ENCODE results near the gene IL13RA1.
"Not testable (repeated sequence)": the region's sequence is repeated elsewhere in the genome, so short reads cannot be mapped to it uniquely, and the experiment has no call there.

The IL13RA1 gene

DNA sequence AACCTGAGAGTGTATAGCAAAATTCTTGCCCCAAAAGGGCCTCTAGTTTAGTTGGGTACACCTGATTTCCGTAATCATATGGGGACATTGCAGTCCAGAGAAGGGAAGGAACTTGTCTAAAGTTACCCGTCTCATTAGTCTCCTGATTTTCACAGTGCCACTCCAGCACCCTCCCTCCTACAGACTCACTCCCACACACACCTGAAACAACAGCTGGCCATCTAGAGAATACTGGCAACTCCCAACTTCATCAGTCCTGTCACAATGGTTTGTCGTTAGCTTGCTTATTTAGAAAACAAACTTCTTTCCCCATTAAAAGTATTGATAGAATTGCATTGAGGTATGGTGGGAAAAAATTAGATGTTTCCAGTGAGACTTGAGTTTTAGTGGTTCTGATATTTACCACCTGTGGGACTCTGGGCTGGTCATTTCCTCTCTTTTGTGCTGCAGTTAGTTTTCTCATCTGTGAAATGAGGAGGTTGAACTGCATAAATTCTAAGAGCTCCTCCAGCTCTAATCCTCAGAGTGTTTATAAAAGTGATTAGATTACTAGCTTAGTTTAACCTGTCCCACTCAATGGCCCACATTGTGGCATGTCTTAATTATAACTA lies 1.7 kb downstream of the IL13RA1 start:
- no peak for DNase-seq

- peak; percentile 36 to 86 for DNase-seq
Measured at GRCh38 chrX:118730500-118731247, 3.3 kb downstream of the IL13RA1 start.

- not testable (repeated sequence) for DNase-seq
Measured at GRCh38 chrX:118732551-118732950, 5.1 kb downstream of the IL13RA1 start.

- no peak for DNase-seq
Measured at GRCh38 chrX:118734909-118735308, 7.5 kb downstream of the IL13RA1 start.

DNA sequence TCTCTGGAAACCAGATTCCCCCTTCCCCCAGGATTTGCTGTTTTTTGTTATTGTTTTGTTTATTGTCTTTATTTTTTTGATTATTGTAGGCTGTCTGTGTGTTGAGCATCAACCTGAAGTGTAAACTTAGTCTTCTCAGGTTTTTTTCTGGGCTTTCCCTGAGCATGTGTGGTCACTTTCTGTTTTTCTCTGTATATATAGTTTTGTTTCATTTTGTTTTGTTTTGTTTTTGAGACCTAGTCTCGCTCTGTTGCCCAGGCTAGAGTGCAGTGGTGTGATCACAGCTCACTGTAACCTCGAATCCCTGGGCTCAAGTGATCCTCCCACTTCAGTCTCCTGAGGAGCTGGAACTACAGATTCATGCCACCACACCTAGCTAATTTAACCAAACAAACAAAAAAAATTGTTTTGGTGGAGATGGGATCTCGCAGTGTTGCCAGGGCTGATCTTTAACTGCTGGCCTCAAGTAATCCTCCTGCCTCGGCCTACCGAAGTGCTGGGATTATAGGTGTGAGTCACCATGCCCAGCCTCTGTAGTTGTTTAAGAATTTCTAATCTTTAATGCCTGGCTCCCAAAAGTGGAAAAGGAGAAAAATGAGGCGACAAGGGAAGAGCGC lies 9.1 kb downstream of the IL13RA1 start:
- no peak for DNase-seq

- DNase-seq: no peak
Measured at GRCh38 chrX:118739577-118739976, 12.2 kb downstream of the IL13RA1 start.

DNA sequence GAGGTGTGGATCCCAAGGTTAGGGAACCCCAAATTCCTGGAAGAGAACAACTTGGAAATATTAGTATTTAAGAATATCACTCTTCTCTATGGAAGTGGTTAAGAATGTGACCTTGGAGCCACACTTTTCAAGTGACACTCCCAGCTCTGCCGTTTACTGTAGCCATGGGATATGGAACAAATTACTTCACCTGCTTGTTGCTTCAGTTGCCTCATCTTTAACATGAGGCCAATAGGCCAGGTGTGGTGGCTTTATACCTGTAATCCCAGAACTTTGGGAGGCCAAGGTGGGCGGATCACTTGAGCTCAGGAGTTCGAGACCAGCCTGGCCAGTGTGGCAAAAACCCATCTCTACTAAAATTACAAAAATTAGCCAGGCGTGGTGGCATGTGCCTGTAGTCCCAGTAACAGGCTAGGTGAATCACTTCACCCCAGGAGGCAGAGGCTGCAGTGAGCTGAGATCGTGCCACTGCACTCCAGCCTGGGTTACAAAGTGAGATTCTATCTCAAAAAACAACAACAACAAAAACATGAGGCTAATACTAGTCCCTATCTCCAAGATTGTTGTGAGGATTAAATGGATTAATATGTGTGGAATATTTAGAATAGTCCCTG lies 13.0 kb downstream of the IL13RA1 start:
- DNase-seq: no peak

DNA sequence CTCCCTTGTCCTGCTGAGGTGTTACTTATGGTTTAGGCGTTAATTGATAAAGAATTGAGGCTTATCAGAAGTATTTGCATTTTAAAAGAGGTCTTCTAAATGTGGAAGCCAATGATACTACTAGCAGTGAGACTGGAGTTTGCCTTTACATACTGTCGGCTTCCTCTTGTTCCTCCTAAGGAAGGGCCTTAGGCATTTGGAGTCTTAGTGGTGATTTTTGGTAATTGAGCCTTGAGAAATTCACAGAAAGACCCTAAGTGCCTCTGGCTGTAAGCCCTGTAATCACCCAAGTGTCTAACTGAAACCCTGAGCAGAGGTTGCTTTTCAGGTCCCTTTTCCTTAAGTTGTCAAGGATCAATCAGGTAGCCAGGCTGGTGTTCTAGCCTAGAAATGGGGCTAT lies 14.8 kb downstream of the IL13RA1 start:
- no peak for DNase-seq

- DNase-seq: no peak
Measured at GRCh38 chrX:118745570-118745969, 18.2 kb downstream of the IL13RA1 start.

- peak; percentile 45 to 66 for DNase-seq
Measured at GRCh38 chrX:118751950-118752783, 24.8 kb downstream of the IL13RA1 start.

DNA sequence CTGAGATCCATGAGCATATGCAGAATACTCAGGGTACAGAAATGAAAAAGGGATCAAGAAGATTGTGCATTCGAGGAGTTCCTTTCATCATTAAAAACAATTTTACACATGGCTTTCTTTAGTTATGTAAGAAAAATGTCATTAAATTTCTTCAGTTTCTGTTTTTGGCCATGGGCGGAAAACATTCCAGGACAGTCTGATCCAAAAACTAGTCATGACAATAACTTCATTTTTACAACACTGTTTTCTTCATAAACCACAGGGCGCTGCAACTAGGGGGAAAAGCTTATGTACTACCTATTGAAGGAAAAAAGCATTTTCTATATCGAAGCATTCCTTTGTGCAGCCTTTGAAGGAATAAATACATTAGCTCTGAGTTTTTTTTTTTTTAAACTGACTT lies 28.2 kb downstream of the IL13RA1 start:
- DNase-seq: no peak

DNA sequence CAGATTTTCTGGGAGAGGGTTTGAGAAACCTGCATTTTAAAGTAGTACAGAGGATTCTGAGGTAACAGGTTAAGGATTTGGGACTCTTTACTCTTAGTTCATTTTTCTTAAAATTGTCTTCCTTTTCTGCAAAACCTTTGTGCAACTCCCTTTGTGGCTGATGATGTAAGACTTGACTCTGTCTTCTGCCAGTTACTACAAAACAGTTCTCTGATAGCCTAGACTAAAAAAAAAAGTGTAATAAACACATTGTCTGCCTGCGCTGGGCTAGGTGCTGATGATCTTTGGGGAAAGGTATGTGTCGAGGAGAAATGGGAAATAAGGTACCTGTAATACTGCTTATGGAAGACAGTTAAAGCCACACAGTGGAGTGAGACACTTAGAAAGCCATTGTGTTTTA lies 28.7 kb downstream of the IL13RA1 start:
- DNase-seq: peak; percentile 35 to 53

DNA sequence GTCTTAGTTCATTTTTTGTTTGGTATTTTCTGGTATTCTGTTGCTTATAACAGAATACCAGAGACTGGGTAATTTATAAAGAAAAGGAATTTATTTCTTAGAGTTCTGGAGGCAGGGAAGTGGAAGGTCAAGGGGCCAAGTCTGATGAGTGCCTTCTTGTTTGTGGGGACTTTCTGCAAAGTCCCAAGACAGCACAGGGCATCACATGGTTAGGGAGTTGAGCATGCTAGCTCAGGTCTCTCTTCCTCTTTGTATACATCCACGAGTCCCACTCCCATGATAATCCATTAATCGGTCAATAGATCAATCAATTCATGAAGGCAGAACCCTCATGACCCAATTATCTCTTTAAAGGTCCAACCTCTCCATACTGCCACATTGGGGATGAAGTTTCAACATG lies 31.1 kb downstream of the IL13RA1 start:
- peak in 1 of 2 donors; percentile 42 for DNase-seq

DNA sequence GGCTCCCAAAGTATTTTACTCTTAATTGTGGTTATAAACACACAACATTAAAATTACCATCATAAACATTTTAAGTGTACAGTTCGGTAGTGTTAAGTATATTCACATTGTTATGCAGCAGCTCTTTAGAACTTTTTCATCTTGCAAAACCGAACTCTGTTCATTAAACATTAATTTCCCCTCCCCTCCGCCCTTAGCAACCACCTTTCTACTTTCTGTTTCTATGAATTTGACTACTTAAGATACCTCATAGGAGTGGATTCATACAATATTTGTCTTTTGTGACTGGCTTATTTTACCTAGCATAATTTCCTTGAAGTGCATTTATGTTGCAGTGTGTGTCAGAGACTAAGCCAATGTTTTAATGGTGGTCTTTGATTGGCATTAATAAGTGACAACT lies 32.6 kb downstream of the IL13RA1 start:
- DNase-seq: no peak

DNA sequence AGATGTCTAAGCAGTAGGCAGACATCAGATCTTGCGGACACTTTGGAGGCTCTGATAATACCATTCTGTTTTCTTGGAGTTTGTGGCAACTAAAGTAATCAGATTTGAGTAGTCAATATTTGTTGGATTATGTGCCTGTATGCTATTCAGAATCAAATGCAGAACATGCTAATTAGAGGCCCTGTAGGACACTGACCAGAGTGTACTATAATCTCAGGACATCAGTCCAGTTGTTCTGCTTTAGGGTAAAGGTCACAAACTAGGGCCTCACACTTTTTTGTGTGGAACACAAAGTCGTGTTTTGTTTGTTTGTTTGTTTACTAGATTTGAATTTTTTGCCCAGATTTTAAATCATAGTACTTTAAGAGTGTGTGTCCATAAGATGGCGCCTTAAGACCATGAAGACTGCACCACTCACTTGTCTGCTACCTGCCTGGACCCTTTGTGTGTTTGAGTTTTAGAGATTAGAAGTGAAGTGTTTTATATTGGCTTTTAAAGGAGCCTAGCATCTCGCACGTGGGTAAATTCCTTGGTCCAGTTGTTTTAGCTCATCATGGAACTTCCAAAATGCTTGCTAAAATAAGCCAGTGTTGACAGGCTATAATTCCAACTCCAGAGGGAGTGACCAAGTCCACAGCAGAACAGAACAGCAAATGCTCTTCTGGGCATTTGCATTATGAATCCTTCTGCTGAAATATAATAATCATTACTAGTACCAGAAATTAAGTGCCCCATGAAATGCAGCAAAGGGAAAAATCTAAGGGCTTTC lies 34.7 kb downstream of the IL13RA1 start:
- DNase-seq: no peak

- DNase-seq: no peak
Measured at GRCh38 chrX:118763489-118763888, 36.1 kb downstream of the IL13RA1 start.

GRCh38 chrX:118764122-118764521 lies 36.7 kb downstream of the IL13RA1 start:
- no peak for DNase-seq

DNA sequence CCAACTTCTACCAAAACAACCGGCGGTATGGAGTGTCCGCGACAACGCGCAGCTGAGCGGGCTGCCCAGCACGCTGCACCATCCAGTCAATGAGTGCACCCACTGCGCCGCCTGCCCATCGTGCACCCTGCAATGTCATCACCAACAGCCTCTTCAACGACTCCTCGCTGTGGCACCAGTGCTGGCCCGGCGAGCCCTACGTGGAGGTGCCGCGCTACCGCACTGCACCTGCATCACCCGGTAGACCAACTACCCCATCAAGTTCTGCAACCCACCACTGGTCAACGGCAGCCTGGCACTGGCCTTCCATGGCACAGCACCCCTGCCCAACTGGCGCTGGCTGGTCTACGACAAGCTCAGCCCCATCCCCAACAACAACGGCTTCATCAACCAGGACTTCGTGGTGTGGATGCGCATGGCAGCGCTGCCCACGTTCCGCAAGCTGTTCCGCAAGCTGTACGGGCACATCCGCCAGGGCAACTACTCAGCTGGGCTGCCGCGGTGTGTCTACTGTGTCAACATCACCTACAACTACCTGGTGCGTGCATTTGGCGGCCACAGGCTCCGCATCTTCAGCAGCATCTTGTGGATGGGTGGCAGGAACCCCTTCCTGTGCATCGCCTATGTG lies 42.8 kb downstream of the IL13RA1 start:
- DNase-seq: no peak

- no peak for DNase-seq
Measured at GRCh38 chrX:118772051-118772450, 44.6 kb downstream of the IL13RA1 start.

DNA sequence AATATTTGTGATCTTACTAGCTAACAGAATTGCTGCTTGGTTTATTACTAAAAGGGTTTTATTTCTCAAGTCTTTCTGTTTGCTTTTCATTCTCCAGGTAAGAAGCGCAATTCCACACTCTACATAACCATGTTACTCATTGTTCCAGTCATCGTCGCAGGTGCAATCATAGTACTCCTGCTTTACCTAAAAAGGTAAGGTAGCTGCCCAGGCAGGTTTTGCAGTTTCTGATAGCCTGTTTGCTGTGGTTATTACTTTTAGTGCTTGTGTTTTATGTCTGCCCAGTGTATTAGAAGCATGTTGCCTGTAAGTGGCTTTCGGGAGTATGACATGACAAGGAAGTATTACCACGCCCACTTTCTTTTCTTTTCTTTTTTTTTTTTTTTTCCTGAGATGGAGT lies 46.4 kb downstream of the IL13RA1 start:
- DNase-seq: no peak

DNA sequence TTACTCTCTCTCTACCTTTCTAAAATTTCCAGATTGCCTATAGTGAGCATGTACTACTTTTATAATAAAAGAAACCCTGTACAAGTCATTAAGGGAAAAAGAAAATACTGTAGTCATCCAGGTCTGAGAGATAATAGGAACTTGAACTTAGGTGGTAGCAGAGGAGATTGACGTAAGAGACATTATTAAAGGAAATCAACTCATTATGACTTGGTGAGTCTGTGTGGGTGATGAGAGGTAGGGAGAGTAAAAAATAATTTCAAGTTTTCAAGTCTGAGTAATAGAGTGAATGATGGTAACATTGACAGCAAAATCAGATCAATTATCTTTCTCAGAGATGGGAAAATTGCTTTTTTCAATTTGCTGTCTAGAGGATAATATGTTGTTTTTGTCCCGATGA lies 52.2 kb downstream of the IL13RA1 start:
- DNase-seq: no peak

DNA sequence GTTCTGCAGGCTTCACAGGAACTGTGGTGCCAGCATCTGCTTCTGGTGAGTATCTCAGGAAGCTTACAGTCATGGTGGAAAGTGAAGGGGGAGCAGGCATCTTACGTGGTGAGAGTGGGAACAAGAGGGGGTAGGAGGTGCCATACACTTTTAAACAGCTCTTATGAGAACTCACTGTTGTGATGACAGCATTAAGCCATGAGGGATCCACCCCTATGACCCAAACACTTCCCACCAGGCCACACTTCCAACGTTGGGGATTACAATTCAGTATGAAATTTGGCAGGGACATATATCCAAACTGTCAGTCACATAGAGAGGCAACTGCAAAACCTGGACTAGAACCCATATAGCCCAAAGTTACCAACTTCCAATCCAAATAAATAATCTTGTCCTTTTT lies 53.1 kb downstream of the IL13RA1 start:
- DNase-seq: no peak

Measured in inflammatory macrophage treated with lipopolysaccharide for 1 hour (primary cell).